Measurements from ENCODE around the gene TRIM32.

DNA sequence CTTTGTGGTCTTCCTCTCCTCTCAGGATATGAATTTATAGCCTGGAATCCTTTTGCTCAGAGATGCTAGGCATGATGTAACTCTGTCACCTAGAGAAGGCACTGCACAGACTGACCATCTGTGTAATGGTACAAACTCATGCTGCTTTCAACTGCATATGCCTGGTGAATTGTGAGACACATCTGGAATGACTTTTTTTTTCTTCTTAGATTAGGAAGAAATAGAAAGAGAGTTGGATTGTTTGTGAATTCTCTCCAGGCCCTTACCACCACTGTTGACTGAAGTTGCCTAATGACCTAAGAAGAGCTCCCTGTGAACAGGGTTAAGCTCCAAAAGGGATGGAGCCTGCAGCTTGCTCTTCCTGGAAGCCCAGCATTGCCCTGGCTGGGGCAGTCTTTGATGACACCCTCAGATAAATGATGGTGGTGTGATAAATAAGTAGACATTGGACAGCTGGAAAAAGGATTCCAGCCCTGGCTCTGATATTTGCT lies 47.8 kb upstream of the TRIM32 start:
- TF ChIP-seq GATA2 (IDR thresholded peaks at IDR 0.05; ENCODE audit: low read depth, low read length): peak; percentile 45; the same call in 1 of the 2 replicates
- no peak for TF ChIP-seq GATA3 (IDR thresholded peaks at IDR 0.05; ENCODE audit: low read depth, low read length)
